OCI-LY1 (cell line): Measurements from ENCODE around the gene KBTBD2.
A peak's percentile ranks its signal among the peaks of the same experiment; 100 is the strongest.

Experiments used
- H2AFZ ChIP-seq: fragments of 200-600 bp; sonication (generic), shearing (Covaris generic); 2 replicates; pipeline ENCODE4 v1.6.0; 2014; ENCODE audit warnings: antibody characterized with exemption, mild to moderate bottlenecking, low read length
- H3F3A ChIP-seq: fragments of 200-600 bp; sonication (generic), shearing (Covaris generic); 2 replicates; pipeline ENCODE4 v1.6.0; 2014; ENCODE audit warnings: mild to moderate bottlenecking, antibody characterized with exemption, low read length, moderate library complexity; ENCODE audit not compliant: insufficient read depth
- H3K27ac ChIP-seq: fragments of 200-600 bp; sonication (generic); 2 replicates; pipeline ENCODE4 v1.5.1; 2014; ENCODE audit warnings: low read length, mixed run types, mild to moderate bottlenecking, low read depth; ENCODE audit not compliant: poor library complexity, severe bottlenecking
- H3K27me3 ChIP-seq: fragments of 200-600 bp; sonication (generic); 2 replicates; pipeline ENCODE4 v1.6.0; 2014; ENCODE audit warnings: antibody characterized with exemption, mild to moderate bottlenecking, low read length, moderate library complexity; ENCODE audit not compliant: insufficient read depth
- H3K36me3 ChIP-seq: fragments of 200-600 bp; sonication (generic); 2 replicates; pipeline ENCODE4 v1.6.1; 2014; ENCODE audit warnings: mild to moderate bottlenecking, antibody characterized with exemption, low read length, moderate library complexity, mixed read lengths; ENCODE audit not compliant: insufficient read depth
- H3K4me1 ChIP-seq: fragments of 200-600 bp; sonication (generic); 2 replicates; pipeline ENCODE4 v1.5.1; 2014; ENCODE audit warnings: mild to moderate bottlenecking, low read length, moderate library complexity; ENCODE audit not compliant: insufficient read depth, severe bottlenecking
- H3K4me2 ChIP-seq: fragments of 200-600 bp; sonication (generic), shearing (Covaris generic); 2 replicates; pipeline ENCODE4 v1.6.1; 2014; ENCODE audit warnings: low read length
- H3K4me3 ChIP-seq: fragments of 200-600 bp; sonication (generic); 2 replicates; pipeline ENCODE4 v1.5.1; 2014; ENCODE audit warnings: low read length, low read depth, mild to moderate bottlenecking, mixed read lengths; ENCODE audit not compliant: poor library complexity, severe bottlenecking
- H3K79me2 ChIP-seq: fragments of 200-600 bp; shearing (Covaris generic); 2 replicates; pipeline ENCODE4 v1.6.1; 2016; ENCODE audit warnings: mixed run types, low read length, mixed read lengths; ENCODE audit not compliant: insufficient read depth
- H3K9ac ChIP-seq: fragments of 200-600 bp; sonication (generic), shearing (Covaris generic); 2 replicates; pipeline ENCODE4 v1.6.1; 2014; ENCODE audit warnings: mild to moderate bottlenecking, low read length, mixed read lengths
- H3K9me2 ChIP-seq: fragments of 200-600 bp; sonication (generic), shearing (Covaris generic); 2 replicates; pipeline ENCODE4 v1.6.1; 2014; ENCODE audit warnings: low read depth, mild to moderate bottlenecking, low read length, mixed read lengths
- H3K9me3 ChIP-seq: fragments of 200-600 bp; shearing (Covaris generic); 2 replicates; pipeline ENCODE4 v1.6.1; 2014; ENCODE audit warnings: low read length, mixed read lengths
- H4K20me1 ChIP-seq: fragments of 200-600 bp; sonication (generic), shearing (Covaris generic); 2 replicates; pipeline ENCODE4 v1.6.0; 2016; ENCODE audit warnings: mild to moderate bottlenecking, low read length; ENCODE audit not compliant: insufficient read depth
- CTCF ChIP-seq: fragments of 200-600 bp; sonication (generic), shearing (Covaris generic); IDR thresholded peaks from 2 replicates; pipeline ENCODE4 v1.5.1; 2017; ENCODE audit warnings: mild to moderate bottlenecking, antibody characterized with exemption, low read length, moderate library complexity, mixed read lengths
- EZH2 ChIP-seq: fragments of 200-600 bp; sonication (generic), shearing (Covaris generic); IDR thresholded peaks from 2 replicates; pipeline ENCODE4 v1.8.0; 2017; ENCODE audit warnings: borderline replicate concordance, mixed run types, mild to moderate bottlenecking, antibody characterized with exemption, low read length, moderate library complexity, mixed read lengths

KBTBD2 gene

GRCh38 chr7:32892521-32893206, 1.1 kb upstream of the KBTBD2 start:
- H3K4me1 ChIP-seq = peaks cover 34% of the 10 kb centered on the region

GRCh38 chr7:32891800-32892520, 400 bp upstream of the KBTBD2 start:
- Histone ChIP-seq H3K27ac (peak overlapping the region; percentile 90), H3K9ac (peak overlapping the region; percentile 96), H3K4me2 (peak overlapping the region; percentile 94), H3K9me2 (no peaks in the 10 kb centered on the region), H3K4me1 (peaks cover 34% of the 10 kb centered on the region), H4K20me1 (no peaks in the 10 kb centered on the region), H3K9me3 (no peaks in the 10 kb centered on the region), H3K27me3 (no peaks in the 10 kb centered on the region; the same call in 1 of the 2 replicates), H3F3A (no peaks in the 10 kb centered on the region), H3K36me3 (no peaks in the 10 kb centered on the region), H3K79me2 (peaks cover 38% of the 10 kb centered on the region), H2AFZ (peak overlapping the region; percentile 43), H3K4me3 (peak overlapping the region; percentile 83)
- TF ChIP-seq EZH2 = no peak
- no peak for TF ChIP-seq CTCF

More at GRCh38 chr7:32892521-32893206, 1.1 kb upstream of the KBTBD2 start:
- Histone ChIP-seq H3K36me3 (no peaks in the 10 kb centered on the region), H3K4me2 (peak overlapping the region; percentile 94), H3F3A (no peaks in the 10 kb centered on the region), H3K9me3 (no peaks in the 10 kb centered on the region), H3K27ac (peak overlapping the region; percentile 90), H3K79me2 (peaks cover 31% of the 10 kb centered on the region), H3K4me3 (peak overlapping the region; percentile 83), H3K9ac (peak overlapping the region; percentile 96), H3K27me3 (no peaks in the 10 kb centered on the region; the same call in 1 of the 2 replicates), H4K20me1 (no peaks in the 10 kb centered on the region), H3K9me2 (no peaks in the 10 kb centered on the region), H2AFZ (peak overlapping the region; percentile 43)
- TF ChIP-seq CTCF (no peak), EZH2 (no peak)

GRCh38 chr7:32890793-32891042, 842 bp downstream of the KBTBD2 start:
- Histone ChIP-seq H3K9me2 (no peaks in the 10 kb centered on the region), H3F3A (no peaks in the 10 kb centered on the region), H3K4me2 (peak overlapping the region; percentile 83), H3K36me3 (no peaks in the 10 kb centered on the region), H2AFZ (no peak overlapping the region), H4K20me1 (no peaks in the 10 kb centered on the region), H3K27me3 (no peaks in the 10 kb centered on the region; the same call in 1 of the 2 replicates), H3K9me3 (no peaks in the 10 kb centered on the region), H3K4me3 (peak overlapping the region; percentile 73), H3K27ac (peak overlapping the region; percentile 88), H3K79me2 (peaks cover 50% of the 10 kb centered on the region), H3K4me1 (peaks cover 34% of the 10 kb centered on the region), H3K9ac (peak overlapping the region; percentile 81)
- TF ChIP-seq CTCF (no peak), EZH2 (no peak)
